ENCODE results near the gene RWDD1. TPM values are rescaled to one million over a fixed set of nuclear protein-coding genes. Genes with fewer than 3 reads are reported as not detected.

The RWDD1 gene
- total and polyA plus RNA-seq, 2 of the 13 experiments (the other 11 are each of a cell fraction or from before 2014, with no cell fraction given) = 27.4 to 67.1 TPM

DNA sequence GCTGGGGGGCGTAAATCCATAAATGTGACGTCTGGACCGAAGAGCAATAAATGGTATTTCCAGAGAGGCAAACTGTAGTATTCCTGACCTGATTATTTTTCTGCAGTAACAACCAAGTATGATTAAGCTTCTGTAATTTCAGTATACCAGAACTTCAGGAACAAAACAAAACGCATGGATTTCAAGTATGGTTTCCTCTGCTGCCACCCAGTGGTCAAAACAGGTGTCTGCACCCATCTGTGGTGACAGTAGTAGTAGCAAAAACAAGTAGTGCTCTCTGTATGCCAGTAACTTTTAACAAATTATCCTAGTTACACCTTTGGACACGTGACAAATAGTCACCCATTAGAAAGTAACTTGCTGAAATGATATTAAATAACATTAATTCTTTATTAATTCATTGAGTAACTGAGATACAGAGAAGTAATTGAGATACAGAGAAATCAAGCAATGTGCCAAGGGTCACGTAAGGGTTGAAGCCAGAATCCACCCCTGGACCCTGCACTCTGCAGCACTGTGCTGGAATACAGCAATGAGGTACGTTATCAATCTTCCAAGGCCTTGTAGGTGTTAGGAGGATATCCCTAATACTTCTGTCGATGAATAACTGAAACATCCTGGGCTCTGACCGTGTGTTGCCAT lies 9.8 kb upstream of the RWDD1 start (continued):
- TF ChIP-seq ZNF430 (CRISPR knock-in tag; IDR thresholded peaks at IDR 0.05) (no peak), PCBP1 (IDR thresholded peaks at IDR 0.05; ENCODE audit: borderline replicate concordance, low read depth, low read length) (no peak), CBFB (CRISPR knock-in tag; IDR thresholded peaks at IDR 0.05) (no peak), ZNF296 (CRISPR knock-in tag; conservative IDR thresholded peaks at IDR 0.05) (no peak), SOX5 (CRISPR knock-in tag; IDR thresholded peaks at IDR 0.05; ENCODE audit: borderline replicate concordance) (no peak), SP5 (CRISPR knock-in tag; IDR thresholded peaks at IDR 0.05; ENCODE audit: borderline replicate concordance, low read depth) (no peak), REPIN1 (CRISPR knock-in tag; IDR thresholded peaks at IDR 0.05; ENCODE audit: borderline replicate concordance, low read depth) (peak; percentile 36; the same call in 1 of the 2 replicates), NR2C2 (CRISPR knock-in tag; IDR thresholded peaks at IDR 0.05; ENCODE audit: borderline replicate concordance) (no peak), GATA4 (IDR thresholded peaks at IDR 0.05; ENCODE audit: borderline replicate concordance, low read depth) (no peak), DNMT3B (CRISPR knock-in tag; conservative IDR thresholded peaks at IDR 0.05) (0 out of 2 replicates have a peak, but pooled peaks have one; percentile 18), ZC3H4 (CRISPR knock-in tag; IDR thresholded peaks at IDR 0.05; ENCODE audit: borderline replicate concordance) (no peak), ZNF773 (CRISPR knock-in tag; IDR thresholded peaks at IDR 0.05; ENCODE audit: borderline replicate concordance) (no peak), ZNF790 (CRISPR knock-in tag; IDR thresholded peaks at IDR 0.05; ENCODE audit: borderline replicate concordance) (no peak), RCOR2 (CRISPR knock-in tag; IDR thresholded peaks at IDR 0.05) (no peak)
- TF ChIP-seq, protein P1, sequence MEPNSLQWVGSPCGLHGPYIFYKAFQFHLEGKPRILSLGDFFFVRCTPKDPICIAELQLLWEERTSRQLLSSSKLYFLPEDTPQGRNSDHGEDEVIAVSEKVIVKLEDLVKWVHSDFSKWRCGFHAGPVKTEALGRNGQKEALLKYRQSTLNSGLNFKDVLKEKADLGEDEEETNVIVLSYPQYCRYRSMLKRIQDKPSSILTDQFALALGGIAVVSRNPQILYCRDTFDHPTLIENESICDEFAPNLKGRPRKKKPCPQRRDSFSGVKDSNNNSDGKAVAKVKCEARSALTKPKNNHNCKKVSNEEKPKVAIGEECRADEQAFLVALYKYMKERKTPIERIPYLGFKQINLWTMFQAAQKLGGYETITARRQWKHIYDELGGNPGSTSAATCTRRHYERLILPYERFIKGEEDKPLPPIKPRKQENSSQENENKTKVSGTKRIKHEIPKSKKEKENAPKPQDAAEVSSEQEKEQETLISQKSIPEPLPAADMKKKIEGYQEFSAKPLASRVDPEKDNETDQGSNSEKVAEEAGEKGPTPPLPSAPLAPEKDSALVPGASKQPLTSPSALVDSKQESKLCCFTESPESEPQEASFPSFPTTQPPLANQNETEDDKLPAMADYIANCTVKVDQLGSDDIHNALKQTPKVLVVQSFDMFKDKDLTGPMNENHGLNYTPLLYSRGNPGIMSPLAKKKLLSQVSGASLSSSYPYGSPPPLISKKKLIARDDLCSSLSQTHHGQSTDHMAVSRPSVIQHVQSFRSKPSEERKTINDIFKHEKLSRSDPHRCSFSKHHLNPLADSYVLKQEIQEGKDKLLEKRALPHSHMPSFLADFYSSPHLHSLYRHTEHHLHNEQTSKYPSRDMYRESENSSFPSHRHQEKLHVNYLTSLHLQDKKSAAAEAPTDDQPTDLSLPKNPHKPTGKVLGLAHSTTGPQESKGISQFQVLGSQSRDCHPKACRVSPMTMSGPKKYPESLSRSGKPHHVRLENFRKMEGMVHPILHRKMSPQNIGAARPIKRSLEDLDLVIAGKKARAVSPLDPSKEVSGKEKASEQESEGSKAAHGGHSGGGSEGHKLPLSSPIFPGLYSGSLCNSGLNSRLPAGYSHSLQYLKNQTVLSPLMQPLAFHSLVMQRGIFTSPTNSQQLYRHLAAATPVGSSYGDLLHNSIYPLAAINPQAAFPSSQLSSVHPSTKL (CRISPR knock-in tag; IDR thresholded peaks at IDR 0.05) = peak; percentile 48; the same call in 1 of the 2 replicates
- TF ChIP-seq, protein P2, sequence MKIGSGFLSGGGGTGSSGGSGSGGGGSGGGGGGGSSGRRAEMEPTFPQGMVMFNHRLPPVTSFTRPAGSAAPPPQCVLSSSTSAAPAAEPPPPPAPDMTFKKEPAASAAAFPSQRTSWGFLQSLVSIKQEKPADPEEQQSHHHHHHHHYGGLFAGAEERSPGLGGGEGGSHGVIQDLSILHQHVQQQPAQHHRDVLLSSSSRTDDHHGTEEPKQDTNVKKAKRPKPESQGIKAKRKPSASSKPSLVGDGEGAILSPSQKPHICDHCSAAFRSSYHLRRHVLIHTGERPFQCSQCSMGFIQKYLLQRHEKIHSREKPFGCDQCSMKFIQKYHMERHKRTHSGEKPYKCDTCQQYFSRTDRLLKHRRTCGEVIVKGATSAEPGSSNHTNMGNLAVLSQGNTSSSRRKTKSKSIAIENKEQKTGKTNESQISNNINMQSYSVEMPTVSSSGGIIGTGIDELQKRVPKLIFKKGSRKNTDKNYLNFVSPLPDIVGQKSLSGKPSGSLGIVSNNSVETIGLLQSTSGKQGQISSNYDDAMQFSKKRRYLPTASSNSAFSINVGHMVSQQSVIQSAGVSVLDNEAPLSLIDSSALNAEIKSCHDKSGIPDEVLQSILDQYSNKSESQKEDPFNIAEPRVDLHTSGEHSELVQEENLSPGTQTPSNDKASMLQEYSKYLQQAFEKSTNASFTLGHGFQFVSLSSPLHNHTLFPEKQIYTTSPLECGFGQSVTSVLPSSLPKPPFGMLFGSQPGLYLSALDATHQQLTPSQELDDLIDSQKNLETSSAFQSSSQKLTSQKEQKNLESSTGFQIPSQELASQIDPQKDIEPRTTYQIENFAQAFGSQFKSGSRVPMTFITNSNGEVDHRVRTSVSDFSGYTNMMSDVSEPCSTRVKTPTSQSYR (CRISPR knock-in tag; IDR thresholded peaks at IDR 0.05; ENCODE audit: borderline replicate concordance) = no peak
- TF ChIP-seq, protein P3, sequence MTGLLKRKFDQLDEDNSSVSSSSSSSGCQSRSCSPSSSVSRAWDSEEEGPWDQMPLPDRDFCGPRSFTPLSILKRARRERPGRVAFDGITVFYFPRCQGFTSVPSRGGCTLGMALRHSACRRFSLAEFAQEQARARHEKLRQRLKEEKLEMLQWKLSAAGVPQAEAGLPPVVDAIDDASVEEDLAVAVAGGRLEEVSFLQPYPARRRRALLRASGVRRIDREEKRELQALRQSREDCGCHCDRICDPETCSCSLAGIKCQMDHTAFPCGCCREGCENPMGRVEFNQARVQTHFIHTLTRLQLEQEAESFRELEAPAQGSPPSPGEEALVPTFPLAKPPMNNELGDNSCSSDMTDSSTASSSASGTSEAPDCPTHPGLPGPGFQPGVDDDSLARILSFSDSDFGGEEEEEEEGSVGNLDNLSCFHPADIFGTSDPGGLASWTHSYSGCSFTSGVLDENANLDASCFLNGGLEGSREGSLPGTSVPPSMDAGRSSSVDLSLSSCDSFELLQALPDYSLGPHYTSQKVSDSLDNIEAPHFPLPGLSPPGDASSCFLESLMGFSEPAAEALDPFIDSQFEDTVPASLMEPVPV (CRISPR knock-in tag; IDR thresholded peaks at IDR 0.05) = no peak
- TF ChIP-seq, protein P4, sequence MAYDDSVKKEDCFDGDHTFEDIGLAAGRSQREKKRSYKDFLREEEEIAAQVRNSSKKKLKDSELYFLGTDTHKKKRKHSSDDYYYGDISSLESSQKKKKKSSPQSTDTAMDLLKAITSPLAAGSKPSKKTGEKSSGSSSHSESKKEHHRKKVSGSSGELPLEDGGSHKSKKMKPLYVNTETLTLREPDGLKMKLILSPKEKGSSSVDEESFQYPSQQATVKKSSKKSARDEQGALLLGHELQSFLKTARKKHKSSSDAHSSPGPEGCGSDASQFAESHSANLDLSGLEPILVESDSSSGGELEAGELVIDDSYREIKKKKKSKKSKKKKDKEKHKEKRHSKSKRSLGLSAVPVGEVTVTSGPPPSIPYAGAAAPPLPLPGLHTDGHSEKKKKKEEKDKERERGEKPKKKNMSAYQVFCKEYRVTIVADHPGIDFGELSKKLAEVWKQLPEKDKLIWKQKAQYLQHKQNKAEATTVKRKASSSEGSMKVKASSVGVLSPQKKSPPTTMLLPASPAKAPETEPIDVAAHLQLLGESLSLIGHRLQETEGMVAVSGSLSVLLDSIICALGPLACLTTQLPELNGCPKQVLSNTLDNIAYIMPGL (CRISPR knock-in tag; IDR thresholded peaks at IDR 0.05; ENCODE audit: borderline replicate concordance in 1 of 2, low read depth in 1 of 2) = peak in 1 of 2 experiments; percentile 57; a peak in 1 of 4 replicates

All from HepG2 (cell line).